Measurements from ENCODE around the gene CYB5RL.

DNA sequence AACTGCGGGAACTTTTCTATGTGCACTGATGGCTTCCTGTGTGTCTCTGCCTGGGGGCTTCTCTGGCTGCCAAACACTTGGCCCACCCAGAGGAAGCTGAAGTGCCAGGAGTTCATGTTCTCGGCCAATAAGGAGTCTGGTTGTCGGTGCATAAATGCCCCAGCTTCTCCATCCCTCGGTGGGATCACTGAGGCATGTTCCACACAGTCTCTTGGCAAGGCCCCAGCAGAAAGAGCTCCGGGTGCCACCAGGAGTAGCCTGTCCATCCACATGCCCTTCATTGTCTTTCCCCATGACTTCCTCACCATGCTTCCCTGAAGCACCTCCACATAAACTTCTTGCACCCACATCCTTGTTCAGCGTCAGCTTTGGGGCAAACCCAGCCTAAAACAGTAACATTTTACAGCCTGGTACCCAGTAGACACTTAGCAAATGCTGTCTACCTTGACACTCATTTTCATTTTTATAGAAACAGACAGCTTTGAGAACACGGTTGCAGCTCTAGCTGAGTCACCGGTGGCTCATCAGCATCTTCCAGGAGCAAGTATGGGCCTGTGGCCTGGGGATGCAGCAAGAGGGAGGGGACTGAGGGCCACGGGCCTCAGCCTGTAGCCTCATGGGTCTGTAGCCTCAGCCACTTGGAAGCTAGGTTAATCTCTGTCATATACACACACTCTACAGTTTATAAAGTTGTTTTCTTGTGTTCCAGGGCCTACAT, 32.2 kb downstream of the CYB5RL start:
- TF ChIP-seq POLR2A (IDR thresholded peaks at IDR 0.05): no peak
- TF ChIP-seq, protein P1, sequence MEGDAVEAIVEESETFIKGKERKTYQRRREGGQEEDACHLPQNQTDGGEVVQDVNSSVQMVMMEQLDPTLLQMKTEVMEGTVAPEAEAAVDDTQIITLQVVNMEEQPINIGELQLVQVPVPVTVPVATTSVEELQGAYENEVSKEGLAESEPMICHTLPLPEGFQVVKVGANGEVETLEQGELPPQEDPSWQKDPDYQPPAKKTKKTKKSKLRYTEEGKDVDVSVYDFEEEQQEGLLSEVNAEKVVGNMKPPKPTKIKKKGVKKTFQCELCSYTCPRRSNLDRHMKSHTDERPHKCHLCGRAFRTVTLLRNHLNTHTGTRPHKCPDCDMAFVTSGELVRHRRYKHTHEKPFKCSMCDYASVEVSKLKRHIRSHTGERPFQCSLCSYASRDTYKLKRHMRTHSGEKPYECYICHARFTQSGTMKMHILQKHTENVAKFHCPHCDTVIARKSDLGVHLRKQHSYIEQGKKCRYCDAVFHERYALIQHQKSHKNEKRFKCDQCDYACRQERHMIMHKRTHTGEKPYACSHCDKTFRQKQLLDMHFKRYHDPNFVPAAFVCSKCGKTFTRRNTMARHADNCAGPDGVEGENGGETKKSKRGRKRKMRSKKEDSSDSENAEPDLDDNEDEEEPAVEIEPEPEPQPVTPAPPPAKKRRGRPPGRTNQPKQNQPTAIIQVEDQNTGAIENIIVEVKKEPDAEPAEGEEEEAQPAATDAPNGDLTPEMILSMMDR (IDR thresholded peaks at IDR 0.05): no peak

All from thyroid gland (tissue), 4 donors.